Measurements from ENCODE around the gene P2RY2.

DNA sequence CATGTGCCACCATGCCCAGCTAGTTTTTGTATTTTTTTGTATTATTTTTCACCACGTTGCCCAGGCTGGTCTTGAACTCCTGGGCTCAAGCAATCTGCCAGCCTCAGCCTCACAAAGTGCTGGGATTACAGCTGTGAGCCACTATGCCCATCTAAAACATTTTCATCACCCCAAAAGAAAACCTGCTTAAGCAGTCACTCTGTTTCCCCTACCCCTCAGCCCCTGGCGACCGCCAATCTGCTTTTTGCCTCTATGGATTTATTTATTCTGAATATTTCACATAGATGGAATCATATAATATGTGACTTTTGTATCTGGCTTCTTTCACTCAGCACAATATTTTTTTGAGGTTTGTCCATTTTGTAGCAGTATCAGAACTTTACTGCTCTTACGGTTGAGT, 18.6 kb upstream of the P2RY2 start:
- TF ChIP-seq, protein P1, sequence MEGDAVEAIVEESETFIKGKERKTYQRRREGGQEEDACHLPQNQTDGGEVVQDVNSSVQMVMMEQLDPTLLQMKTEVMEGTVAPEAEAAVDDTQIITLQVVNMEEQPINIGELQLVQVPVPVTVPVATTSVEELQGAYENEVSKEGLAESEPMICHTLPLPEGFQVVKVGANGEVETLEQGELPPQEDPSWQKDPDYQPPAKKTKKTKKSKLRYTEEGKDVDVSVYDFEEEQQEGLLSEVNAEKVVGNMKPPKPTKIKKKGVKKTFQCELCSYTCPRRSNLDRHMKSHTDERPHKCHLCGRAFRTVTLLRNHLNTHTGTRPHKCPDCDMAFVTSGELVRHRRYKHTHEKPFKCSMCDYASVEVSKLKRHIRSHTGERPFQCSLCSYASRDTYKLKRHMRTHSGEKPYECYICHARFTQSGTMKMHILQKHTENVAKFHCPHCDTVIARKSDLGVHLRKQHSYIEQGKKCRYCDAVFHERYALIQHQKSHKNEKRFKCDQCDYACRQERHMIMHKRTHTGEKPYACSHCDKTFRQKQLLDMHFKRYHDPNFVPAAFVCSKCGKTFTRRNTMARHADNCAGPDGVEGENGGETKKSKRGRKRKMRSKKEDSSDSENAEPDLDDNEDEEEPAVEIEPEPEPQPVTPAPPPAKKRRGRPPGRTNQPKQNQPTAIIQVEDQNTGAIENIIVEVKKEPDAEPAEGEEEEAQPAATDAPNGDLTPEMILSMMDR (IDR thresholded peaks at IDR 0.05) = no peak
- TF ChIP-seq POLR2A (IDR thresholded peaks at IDR 0.05) (no peak), POLR2AphosphoS5 (IDR thresholded peaks at IDR 0.05) (no peak), EP300 (IDR thresholded peaks at IDR 0.05) (no peak)

Data from sigmoid colon (tissue), 4 donors.